H9 (cell line): ENCODE results near the gene HECTD2. TPM values are rescaled to one million over a fixed set of nuclear protein-coding genes. Genes with fewer than 3 reads are reported as not detected.

Experiments
- DNase-seq: peaks from one replicate; pipeline ENCODE4 v3.0.0-alpha.2; 2017
- H2AFZ ChIP-seq: one replicate; pipeline ENCODE4 v1.6.1; 2013; ENCODE audit warnings: mild to moderate bottlenecking, low read length, control low read depth, moderate library complexity
- H2AK5ac ChIP-seq: 2 replicates; pipeline ENCODE4 v1.6.1; 2013; ENCODE audit warnings: low read length, control low read depth, mixed read lengths; ENCODE audit not compliant: insufficient read length
- H2BK120ac ChIP-seq: one replicate; pipeline ENCODE4 v1.6.1; 2013; ENCODE audit warnings: low read depth, mild to moderate bottlenecking, low read length, control low read depth, inconsistent platforms; ENCODE audit not compliant: poor library complexity, severe bottlenecking
- H2BK12ac ChIP-seq: 2 replicates; pipeline ENCODE4 v1.6.1; 2013; ENCODE audit warnings: low read length, control low read depth, mixed read lengths, low read depth; ENCODE audit not compliant: insufficient read length
- H2BK15ac ChIP-seq: 2 replicates; pipeline ENCODE4 v1.6.1; 2013; ENCODE audit warnings: low read depth, low read length, control low read depth
- H2BK20ac ChIP-seq: one replicate; pipeline ENCODE4 v1.6.1; 2013; ENCODE audit warnings: low read depth, mild to moderate bottlenecking, low read length, control low read depth, inconsistent platforms; ENCODE audit not compliant: poor library complexity, severe bottlenecking
- H2BK5ac ChIP-seq: 2 replicates; pipeline ENCODE4 v1.6.1; 2013; ENCODE audit warnings: low read length, control low read depth, mixed read lengths; ENCODE audit not compliant: insufficient read length
- H3K14ac ChIP-seq: 2 replicates; pipeline ENCODE4 v1.6.1; 2013; ENCODE audit warnings: low read length, control low read depth; ENCODE audit not compliant: insufficient read depth
- H3K18ac ChIP-seq: 2 replicates; pipeline ENCODE4 v1.6.1; 2013; ENCODE audit warnings: low read depth, mild to moderate bottlenecking, mixed read lengths, low read length, control low read depth; ENCODE audit not compliant: insufficient read length
- H3K23ac ChIP-seq: 2 replicates; pipeline ENCODE4 v1.6.1; 2013; ENCODE audit warnings: low read length, control low read depth, mixed read lengths, low read depth; ENCODE audit not compliant: insufficient read length
- H3K23me2 ChIP-seq: 2 replicates; pipeline ENCODE4 v1.6.1; 2013; ENCODE audit warnings: low read depth, mild to moderate bottlenecking, mixed read lengths, low read length, control low read depth; ENCODE audit not compliant: insufficient read length, poor library complexity, severe bottlenecking
- H3K27ac ChIP-seq: 2 replicates; pipeline ENCODE4 v1.5.1; 2013; ENCODE audit warnings: low read length, control low read depth, mixed read lengths, low read depth; ENCODE audit not compliant: insufficient read length
- H3K27me3 ChIP-seq: 2 replicates; pipeline ENCODE4 v1.6.1; 2013; ENCODE audit warnings: low read length, control low read depth, inconsistent platforms; ENCODE audit not compliant: insufficient read depth
- H3K4ac ChIP-seq: 2 replicates; pipeline ENCODE4 v1.6.1; 2013; ENCODE audit warnings: low read depth, mild to moderate bottlenecking, control low read depth, inconsistent platforms, low read length, moderate library complexity
- H3K4me1 ChIP-seq: 2 replicates; pipeline ENCODE4 v1.6.1; 2013; ENCODE audit warnings: low read length, control low read depth, inconsistent platforms; ENCODE audit not compliant: insufficient read depth
- H3K4me2 ChIP-seq: 2 replicates; pipeline ENCODE4 v1.6.1; 2013; ENCODE audit warnings: low read length, control low read depth, mixed read lengths; ENCODE audit not compliant: insufficient read length, insufficient read depth
- H3K56ac ChIP-seq: 2 replicates; pipeline ENCODE4 v1.6.1; 2013; ENCODE audit warnings: low read depth, mild to moderate bottlenecking, mixed read lengths, low read length, control low read depth; ENCODE audit not compliant: insufficient read length
- H3K79me1 ChIP-seq: 2 replicates; pipeline ENCODE4 v1.6.1; 2013; ENCODE audit warnings: low read depth, mild to moderate bottlenecking, moderate library complexity, low read length, control low read depth, inconsistent platforms; ENCODE audit not compliant: insufficient read depth, poor library complexity, severe bottlenecking
- H3K79me2 ChIP-seq: 2 replicates; pipeline ENCODE4 v1.6.1; 2013; ENCODE audit warnings: low read length, control low read depth, inconsistent platforms; ENCODE audit not compliant: insufficient read depth
- H3K9ac ChIP-seq: 2 replicates; pipeline ENCODE4 v1.6.1; 2013; ENCODE audit warnings: low read length, control low read depth, mixed read lengths; ENCODE audit not compliant: insufficient read length; ENCODE audit errors: extremely low read depth
- H3K9me3 ChIP-seq: one replicate; pipeline ENCODE4 v1.6.1; 2013; ENCODE audit warnings: low read depth, low read length, inconsistent platforms; ENCODE audit not compliant: control insufficient read depth
- H3T11ph ChIP-seq: one replicate; pipeline ENCODE4 v1.6.1; 2013; ENCODE audit warnings: mild to moderate bottlenecking, low read length, control low read depth, inconsistent platforms
- H4K20me1 ChIP-seq: one replicate; pipeline ENCODE4 v1.6.1; 2013; ENCODE audit not compliant: control insufficient read depth, insufficient read length, insufficient read depth
- H4K5ac ChIP-seq: 2 replicates; pipeline ENCODE4 v1.6.1; 2013; ENCODE audit warnings: low read depth, mild to moderate bottlenecking, mixed read lengths, low read length, control low read depth; ENCODE audit not compliant: insufficient read length
- H4K8ac ChIP-seq: replicated peaks from 2 replicates; pipeline ENCODE4 v1.6.1; 2013; ENCODE audit warnings: low read length, control low read depth, mixed read lengths, low read depth; ENCODE audit not compliant: insufficient read length
- H4K91ac ChIP-seq: 2 replicates; pipeline ENCODE4 v1.6.1; 2013; ENCODE audit warnings: low read depth, mild to moderate bottlenecking, moderate library complexity, mixed read lengths, low read length, control low read depth; ENCODE audit not compliant: insufficient read length
- H3K27ac Mint-ChIP-seq, 3 experiments: 2 replicates in 2 of 3; 3 replicates in 1 of 3; pipeline ENCODE4 v1.8.0; 2020 to 2021; ENCODE audit warnings: mixed read lengths in 3 of 3, mild to moderate bottlenecking in 1 of 3, moderate library complexity in 1 of 3
- H3K27me3 Mint-ChIP-seq: 2 replicates; pipeline ENCODE4 v1.8.0; 2021; ENCODE audit warnings: low read depth, mild to moderate bottlenecking, moderate library complexity, mixed read lengths
- H3K36me3 Mint-ChIP-seq, 3 experiments: 2 replicates in 2 of 3; 3 replicates in 1 of 3; pipeline ENCODE4 v1.8.0; 2020 to 2021; ENCODE audit warnings: low read depth in 3 of 3, mixed read lengths in 3 of 3; ENCODE audit not compliant: insufficient read depth in 1 of 3
- H3K4me1 Mint-ChIP-seq, 2 experiments: 2 replicates each; pipeline ENCODE4 v1.8.0; 2020; ENCODE audit warnings: mixed read lengths in 2 of 2
- H3K4me3 Mint-ChIP-seq, 2 experiments: 2 replicates in 1 of 2; 3 replicates in 1 of 2; pipeline ENCODE4 v1.8.0; 2020 to 2021; ENCODE audit warnings: mild to moderate bottlenecking in 2 of 2, mixed read lengths in 2 of 2, moderate library complexity in 1 of 2
- H3K9me3 Mint-ChIP-seq, 2 experiments: 2 replicates in 1 of 2; 3 replicates in 1 of 2; pipeline ENCODE4 v1.8.0; 2020; ENCODE audit warnings: mild to moderate bottlenecking in 2 of 2, mixed read lengths in 2 of 2, moderate library complexity in 1 of 2
- total RNA-seq: library from RNA; stranded (reverse); gene quantifications from 2 replicates; pipeline ENCODE4 v1.2.1, GENCODE V29; 2021
- TF ChIP-seq, protein P1 (sequence below): fragments of 200-600 bp; sonication (generic); conservative IDR thresholded peaks from 3 replicates; pipeline ENCODE4 v1.8.0; 2021; ENCODE audit warnings: antibody characterized with exemption, mild to moderate bottlenecking

HECTD2 gene
- total RNA-seq, 1 experiment from 2014 or later: 13.4 TPM

DNA sequence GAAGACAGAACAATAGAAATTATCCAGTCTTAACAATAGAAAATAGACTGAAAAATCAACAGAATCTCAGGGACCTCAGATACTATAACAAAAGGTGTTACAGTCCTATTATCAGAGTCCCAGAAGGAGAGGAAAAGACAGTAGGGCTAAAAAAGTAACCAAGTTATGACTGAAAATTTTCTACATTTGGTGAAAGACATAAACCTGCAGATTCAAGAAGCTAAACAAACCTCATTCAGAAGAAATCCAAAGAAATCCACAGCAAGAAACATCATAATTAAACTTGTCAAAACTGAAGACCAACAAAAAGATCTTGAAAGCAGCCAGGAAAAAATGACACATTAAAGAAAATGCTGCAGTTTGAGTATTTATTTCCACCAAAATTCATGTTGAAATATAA lies 41.9 kb downstream of the HECTD2 start:
- H3K14ac ChIP-seq: no peak overlapping the region
- no peaks in the 10 kb centered on the region for H4K20me1 ChIP-seq
- no peak overlapping the region for H4K5ac ChIP-seq
- H3K56ac ChIP-seq: no peak overlapping the region
- H2BK5ac ChIP-seq: no peak overlapping the region
- H2BK20ac ChIP-seq: no peak overlapping the region
- no peak overlapping the region for H3K9ac ChIP-seq
- H3K4me1 Mint-ChIP-seq: no peaks in the 10 kb centered on the region
- H2AK5ac ChIP-seq: no peak overlapping the region
- H4K8ac ChIP-seq: no peak overlapping the region
- no peak overlapping the region for H2BK15ac ChIP-seq
- TF ChIP-seq, protein P1, sequence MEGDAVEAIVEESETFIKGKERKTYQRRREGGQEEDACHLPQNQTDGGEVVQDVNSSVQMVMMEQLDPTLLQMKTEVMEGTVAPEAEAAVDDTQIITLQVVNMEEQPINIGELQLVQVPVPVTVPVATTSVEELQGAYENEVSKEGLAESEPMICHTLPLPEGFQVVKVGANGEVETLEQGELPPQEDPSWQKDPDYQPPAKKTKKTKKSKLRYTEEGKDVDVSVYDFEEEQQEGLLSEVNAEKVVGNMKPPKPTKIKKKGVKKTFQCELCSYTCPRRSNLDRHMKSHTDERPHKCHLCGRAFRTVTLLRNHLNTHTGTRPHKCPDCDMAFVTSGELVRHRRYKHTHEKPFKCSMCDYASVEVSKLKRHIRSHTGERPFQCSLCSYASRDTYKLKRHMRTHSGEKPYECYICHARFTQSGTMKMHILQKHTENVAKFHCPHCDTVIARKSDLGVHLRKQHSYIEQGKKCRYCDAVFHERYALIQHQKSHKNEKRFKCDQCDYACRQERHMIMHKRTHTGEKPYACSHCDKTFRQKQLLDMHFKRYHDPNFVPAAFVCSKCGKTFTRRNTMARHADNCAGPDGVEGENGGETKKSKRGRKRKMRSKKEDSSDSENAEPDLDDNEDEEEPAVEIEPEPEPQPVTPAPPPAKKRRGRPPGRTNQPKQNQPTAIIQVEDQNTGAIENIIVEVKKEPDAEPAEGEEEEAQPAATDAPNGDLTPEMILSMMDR: no peak
- peaks cover 21 to 44% (median 41%) of the 10 kb centered on the region in 3 experiments for H3K36me3 Mint-ChIP-seq
- DNase-seq: no peak
- no peak overlapping the region for H3K23ac ChIP-seq
- no peaks in the 10 kb centered on the region for H3K27me3 ChIP-seq
- H3K9me3 ChIP-seq: peaks cover 7% of the 10 kb centered on the region
- no peaks in the 10 kb centered on the region for H3K27me3 Mint-ChIP-seq
- no peaks in the 10 kb centered on the region for H3K79me2 ChIP-seq
- no peak overlapping the region for H3K18ac ChIP-seq
- H3K4me3 Mint-ChIP-seq: no peak overlapping the region
- H2BK12ac ChIP-seq: no peak overlapping the region
- H3K9me3 Mint-ChIP-seq: peaks cover 50 to 55% of the 10 kb centered on the region in 2 experiments
- no peaks in the 10 kb centered on the region for H3K79me1 ChIP-seq
- H4K91ac ChIP-seq: no peak overlapping the region
- no peak overlapping the region for H3T11ph ChIP-seq
- no peak overlapping the region for H2AFZ ChIP-seq
- no peak overlapping the region for H3K4me2 ChIP-seq
- no peaks in the 10 kb centered on the region for H3K4me1 ChIP-seq
- no peak overlapping the region for H2BK120ac ChIP-seq
- no peak overlapping the region for H3K27ac ChIP-seq
- no peak overlapping the region for H3K4ac ChIP-seq
- no peak overlapping the region for H3K27ac Mint-ChIP-seq
- H3K23me2 ChIP-seq: no peaks in the 10 kb centered on the region
